ENCODE results near the gene EMC6.

The EMC6 gene

DNA sequence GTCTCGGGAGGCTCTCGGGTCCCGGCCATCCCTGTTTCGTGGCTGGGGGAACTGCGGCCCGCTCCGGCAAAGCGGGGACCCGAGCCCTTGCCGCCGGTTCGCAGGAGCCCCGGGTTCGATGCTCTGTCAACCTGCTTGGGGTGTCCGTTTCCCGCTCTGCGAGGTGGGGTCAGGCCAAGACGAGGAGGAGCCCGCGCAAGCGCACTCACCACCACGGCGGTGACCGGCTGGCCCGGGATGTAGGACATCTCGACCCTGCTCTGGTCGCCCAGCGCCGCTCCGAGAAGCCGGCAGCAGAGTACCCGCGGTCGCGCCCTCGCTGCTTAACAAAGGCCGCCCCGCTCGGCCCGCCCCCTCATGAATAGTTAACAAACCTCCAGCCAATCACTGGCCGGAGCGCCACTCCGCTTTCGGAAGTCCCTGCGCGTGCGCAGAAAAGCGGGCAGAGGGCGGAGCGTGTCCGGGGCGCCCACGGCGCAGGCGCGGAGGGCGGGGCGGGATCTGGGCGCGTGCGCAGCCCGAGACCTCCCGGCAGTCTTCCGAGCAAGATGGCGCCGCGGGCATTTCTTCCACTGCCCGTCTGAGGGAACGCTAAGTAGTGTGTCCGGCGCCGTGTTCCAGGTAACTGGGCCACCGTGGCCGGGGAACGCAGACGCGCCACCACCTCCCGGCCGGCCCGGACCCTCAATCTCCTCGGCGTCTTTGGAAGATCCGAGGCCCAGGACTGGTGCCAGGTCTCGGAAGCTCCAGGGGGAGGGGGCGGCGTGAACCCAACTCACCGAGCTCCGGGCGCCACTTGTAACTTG, at the start of gene EMC6, which contains the start of gene TAX1BP3:
EMC6 (plus strand) TSS at position 534 of the 806 bp plus-strand sequence. CDS start 335 bp downstream, outside the sequence.
TAX1BP3 (minus strand) TSS at position 300 of the 806 bp plus-strand sequence; CDS start at position 248, 52 bp downstream.
- Histone ChIP-seq H3K9ac (ENCODE audit: insufficient read length, low read depth) (peak within 1 kb of the TSS; percentile 98), H3K4me3 (ENCODE audit: insufficient read length, low read depth) (peak within 1 kb of the TSS; percentile 92), H3K27me3 (ENCODE audit: insufficient read depth, insufficient read length) (no peaks in the 10 kb centered on the region), H3K36me3 (ENCODE audit: insufficient read depth, insufficient read length, low read length) (peaks cover 53% of the 10 kb centered on the region), H3K4me1 (ENCODE audit: insufficient read depth, insufficient read length) (peaks cover 9% of the 10 kb centered on the region), H3K9me3 (ENCODE audit: insufficient read depth, low read length) (no peaks in the 10 kb centered on the region)
- DNase-seq (ENCODE audit: low read depth, low spot score): peak; percentile 91
- TF ChIP-seq SUZ12 (IDR thresholded peaks at IDR 0.05; ENCODE audit: extremely low read depth, insufficient read depth, insufficient read length) (no peak), ZNF274 (IDR thresholded peaks at IDR 0.05; ENCODE audit: low read depth, low read length) (no peak), YY1 (IDR thresholded peaks at IDR 0.05; ENCODE audit: insufficient read depth, insufficient read length) (peak; percentile 78)

DNA sequence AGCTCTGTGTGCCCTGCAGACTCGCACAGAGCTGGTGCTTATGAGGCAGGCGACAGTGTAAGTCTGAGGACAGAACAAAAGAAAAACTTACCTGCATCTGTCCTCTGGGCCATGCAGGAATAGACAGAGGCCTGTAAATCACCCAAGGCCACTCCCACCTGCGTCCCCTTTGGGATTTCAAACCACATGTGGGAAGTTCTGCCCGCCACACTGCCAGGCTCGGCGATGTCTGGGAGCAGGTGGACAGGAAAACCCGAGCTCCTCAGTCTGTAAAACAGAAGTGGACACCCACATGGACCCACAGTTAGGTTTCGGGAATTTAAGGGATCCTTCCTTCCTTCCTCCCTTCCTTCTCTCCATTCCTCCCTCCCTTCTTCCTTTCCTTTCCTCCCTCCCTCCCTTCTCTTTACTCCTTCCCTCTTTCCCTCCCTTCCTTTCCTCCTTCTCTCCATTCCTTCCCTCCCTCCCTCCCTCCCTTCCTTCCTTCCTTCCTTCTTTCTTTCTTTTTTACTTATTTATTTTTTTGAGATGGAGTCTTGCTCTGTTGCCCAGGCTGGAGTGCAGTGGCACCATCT, 47.4 kb upstream of the EMC6 start:
- Histone ChIP-seq H3K4me3 (ENCODE audit: insufficient read length, low read depth) (no peak overlapping the region), H3K36me3 (ENCODE audit: insufficient read depth, insufficient read length, low read length) (peaks cover 59% of the 10 kb centered on the region), H3K9ac (ENCODE audit: insufficient read length, low read depth) (no peak overlapping the region), H3K27me3 (ENCODE audit: insufficient read depth, insufficient read length) (no peaks in the 10 kb centered on the region), H3K9me3 (ENCODE audit: insufficient read depth, low read length) (no peaks in the 10 kb centered on the region), H3K4me1 (ENCODE audit: insufficient read depth, insufficient read length) (no peaks in the 10 kb centered on the region)
- DNase-seq (ENCODE audit: low read depth, low spot score): no peak
- TF ChIP-seq ZNF274 (IDR thresholded peaks at IDR 0.05; ENCODE audit: low read depth, low read length) (no peak), SUZ12 (IDR thresholded peaks at IDR 0.05; ENCODE audit: extremely low read depth, insufficient read depth, insufficient read length) (no peak), YY1 (IDR thresholded peaks at IDR 0.05; ENCODE audit: insufficient read depth, insufficient read length) (no peak)

DNA sequence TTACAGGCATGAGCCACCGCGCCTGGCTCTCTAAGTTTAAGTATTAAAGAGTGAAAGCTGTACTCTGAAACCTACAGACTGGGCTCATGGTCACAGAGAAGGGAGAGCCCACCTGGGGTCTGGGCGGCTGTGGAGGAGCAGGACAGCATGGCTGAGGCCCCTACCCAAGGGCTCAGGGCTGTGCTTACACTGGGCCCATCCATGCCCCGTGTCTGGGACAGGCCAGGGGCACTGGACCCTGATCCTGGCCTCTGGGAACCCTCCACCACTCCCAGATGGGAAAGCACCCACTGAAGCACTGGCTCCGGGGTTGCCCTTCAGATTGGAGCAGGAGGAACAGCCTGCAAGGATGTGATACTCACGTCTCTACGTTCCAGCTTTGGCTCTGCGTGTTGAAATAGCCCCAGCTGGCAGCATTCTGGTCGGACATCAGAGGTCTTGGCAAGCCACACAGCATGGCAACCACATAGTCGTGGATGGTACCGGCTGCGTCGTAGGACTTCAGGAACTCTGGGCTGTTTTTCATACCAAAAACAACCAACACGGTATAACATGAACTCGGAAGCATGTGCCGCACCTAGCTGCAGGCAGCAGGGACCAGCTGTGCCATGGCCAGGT, 45.5 kb upstream of the EMC6 start:
- Histone ChIP-seq H3K9ac (ENCODE audit: insufficient read length, low read depth) (no peak overlapping the region), H3K4me3 (ENCODE audit: insufficient read length, low read depth) (no peak overlapping the region), H3K27me3 (ENCODE audit: insufficient read depth, insufficient read length) (no peaks in the 10 kb centered on the region), H3K36me3 (ENCODE audit: insufficient read depth, insufficient read length, low read length) (peaks cover 62% of the 10 kb centered on the region), H3K9me3 (ENCODE audit: insufficient read depth, low read length) (no peaks in the 10 kb centered on the region), H3K4me1 (ENCODE audit: insufficient read depth, insufficient read length) (no peaks in the 10 kb centered on the region)
- no peak for DNase-seq (ENCODE audit: low read depth, low spot score)
- no peak for TF ChIP-seq SUZ12 (IDR thresholded peaks at IDR 0.05; ENCODE audit: extremely low read depth, insufficient read depth, insufficient read length)
- TF ChIP-seq ZNF274 (IDR thresholded peaks at IDR 0.05; ENCODE audit: low read depth, low read length): no peak
- TF ChIP-seq YY1 (IDR thresholded peaks at IDR 0.05; ENCODE audit: insufficient read depth, insufficient read length): no peak

DNA sequence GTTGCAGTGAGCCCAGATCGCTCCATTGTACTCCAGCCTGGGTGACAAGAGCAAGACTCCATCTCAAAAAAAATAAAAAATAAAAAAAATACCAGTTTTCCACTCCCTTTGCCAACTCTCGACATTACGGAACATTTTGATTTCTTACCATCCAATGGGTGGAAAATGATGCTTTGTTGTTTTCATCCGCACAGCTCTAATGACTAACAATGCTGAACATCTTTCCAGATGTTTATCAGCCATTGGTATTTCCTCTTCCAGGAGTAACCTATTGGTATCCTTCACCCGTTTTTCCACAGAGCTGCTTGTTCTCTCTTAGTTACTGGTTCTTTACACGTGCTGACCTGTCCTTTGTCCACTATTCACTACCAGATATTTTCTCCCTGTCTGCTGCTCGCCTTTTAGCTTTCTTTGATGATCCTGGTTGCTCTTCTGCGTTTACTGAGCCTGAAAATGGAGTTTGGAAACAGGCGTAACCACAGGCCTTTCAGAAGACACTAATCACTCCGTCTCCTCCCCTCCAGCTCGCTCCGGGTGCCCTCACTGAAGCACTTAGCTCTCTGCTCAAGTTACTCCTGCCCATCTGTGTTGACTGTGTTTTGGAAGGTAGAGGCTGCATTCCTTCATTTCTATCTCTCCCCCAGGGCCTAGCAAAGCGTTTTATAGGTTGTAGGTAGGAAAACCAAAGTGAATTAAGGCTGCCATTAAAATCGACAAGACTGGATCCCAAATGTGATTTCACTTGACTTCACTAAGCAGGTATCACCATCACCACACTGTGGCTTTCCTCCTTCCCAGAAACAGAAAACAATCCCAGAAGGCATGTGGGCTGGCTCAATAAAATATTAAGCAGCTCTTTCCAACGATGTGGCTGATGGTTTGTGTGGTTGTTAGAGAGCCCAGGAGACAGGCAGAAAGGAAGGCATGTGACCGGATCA, 41.5 kb upstream of the EMC6 start:
- DNase-seq (ENCODE audit: low read depth, low spot score): no peak
- Histone ChIP-seq H3K36me3 (ENCODE audit: insufficient read depth, insufficient read length, low read length) (peaks cover 58% of the 10 kb centered on the region), H3K4me1 (ENCODE audit: insufficient read depth, insufficient read length) (peaks cover 5% of the 10 kb centered on the region), H3K4me3 (ENCODE audit: insufficient read length, low read depth) (no peak overlapping the region), H3K27me3 (ENCODE audit: insufficient read depth, insufficient read length) (no peaks in the 10 kb centered on the region), H3K9me3 (ENCODE audit: insufficient read depth, low read length) (no peaks in the 10 kb centered on the region), H3K9ac (ENCODE audit: insufficient read length, low read depth) (no peak overlapping the region)
- TF ChIP-seq YY1 (IDR thresholded peaks at IDR 0.05; ENCODE audit: insufficient read depth, insufficient read length) (no peak), SUZ12 (IDR thresholded peaks at IDR 0.05; ENCODE audit: extremely low read depth, insufficient read depth, insufficient read length) (no peak), ZNF274 (IDR thresholded peaks at IDR 0.05; ENCODE audit: low read depth, low read length) (no peak)

DNA sequence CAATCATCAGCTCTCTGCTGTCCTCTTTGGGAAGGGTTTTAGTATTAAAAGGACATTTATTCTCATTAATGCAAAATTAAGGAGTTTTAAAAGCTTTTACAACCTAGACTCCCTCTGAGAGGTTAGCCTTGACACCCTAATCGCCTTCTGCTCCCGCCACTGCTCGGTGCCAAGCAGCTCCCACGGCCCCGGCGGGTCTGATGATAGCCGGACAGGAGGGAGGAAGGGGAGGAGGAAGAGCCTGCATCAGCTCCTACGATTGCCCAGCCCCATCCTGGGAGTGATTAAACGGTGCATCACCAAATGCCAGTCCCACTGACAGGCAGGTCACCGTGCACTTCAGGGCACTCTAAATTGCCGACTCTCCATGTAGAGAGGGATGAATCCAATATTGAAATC, 40.8 kb upstream of the EMC6 start:
- Histone ChIP-seq H3K9me3 (ENCODE audit: insufficient read depth, low read length) (no peaks in the 10 kb centered on the region), H3K4me3 (ENCODE audit: insufficient read length, low read depth) (no peak overlapping the region), H3K27me3 (ENCODE audit: insufficient read depth, insufficient read length) (no peaks in the 10 kb centered on the region), H3K9ac (ENCODE audit: insufficient read length, low read depth) (no peak overlapping the region), H3K36me3 (ENCODE audit: insufficient read depth, insufficient read length, low read length) (peaks cover 60% of the 10 kb centered on the region), H3K4me1 (ENCODE audit: insufficient read depth, insufficient read length) (peaks cover 5% of the 10 kb centered on the region)
- no peak for TF ChIP-seq ZNF274 (IDR thresholded peaks at IDR 0.05; ENCODE audit: low read depth, low read length)
- DNase-seq (ENCODE audit: low read depth, low spot score): no peak

DNA sequence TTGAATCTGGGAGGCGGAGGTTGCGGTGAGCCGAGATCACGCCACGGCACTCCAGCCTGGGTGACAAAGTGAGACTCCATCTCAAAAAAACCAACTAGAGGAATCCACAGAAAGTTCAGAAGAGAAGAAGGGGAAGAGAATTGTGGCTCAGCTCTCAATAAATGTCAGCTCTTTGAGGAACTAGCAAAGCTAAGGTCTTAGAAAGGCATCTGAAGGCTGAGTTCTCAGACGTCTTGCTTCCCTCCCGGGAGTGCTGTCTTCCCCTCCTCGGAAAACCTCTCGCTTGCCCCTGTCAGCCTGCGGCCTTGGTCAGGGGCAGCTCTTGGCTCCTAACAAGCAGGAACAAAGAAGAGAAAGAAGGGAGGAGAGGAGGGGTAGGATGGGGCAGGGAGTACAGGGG, 37.8 kb upstream of the EMC6 start:
- peaks cover 40% of the 10 kb centered on the region for H3K36me3 ChIP-seq (ENCODE audit: insufficient read depth, insufficient read length, low read length)
- H3K9ac ChIP-seq (ENCODE audit: insufficient read length, low read depth): no peak overlapping the region
- no peak overlapping the region for H3K4me3 ChIP-seq (ENCODE audit: insufficient read length, low read depth)
- no peak for TF ChIP-seq SUZ12 (IDR thresholded peaks at IDR 0.05; ENCODE audit: extremely low read depth, insufficient read depth, insufficient read length)
- H3K4me1 ChIP-seq (ENCODE audit: insufficient read depth, insufficient read length): peaks cover 8% of the 10 kb centered on the region
- DNase-seq (ENCODE audit: low read depth, low spot score): no peak
- no peaks in the 10 kb centered on the region for H3K9me3 ChIP-seq (ENCODE audit: insufficient read depth, low read length)
- no peaks in the 10 kb centered on the region for H3K27me3 ChIP-seq (ENCODE audit: insufficient read depth, insufficient read length)

Measured in NT2/D1 (cell line).